Omental fat pad (tissue), 4 donors: ENCODE data around the gene BPIFB6. TPM values are rescaled to one million over a fixed set of nuclear protein-coding genes. Genes with fewer than 3 reads are reported as not detected.

ENCODE experiments used
- ATAC-seq: fragments of 150-250 bp; one replicate; pipeline ENCODE4 v1.9.1; 2016; ENCODE audit warnings: mild to moderate bottlenecking, moderate library complexity; ENCODE audit not compliant: low FRiP score
- DNase-seq: peaks from one replicate; pipeline ENCODE4 v3.0.0-alpha.2; 2019; ENCODE audit warnings: low spot score
- total RNA-seq, 4 donors: library from RNA; depleted of rRNA; stranded (reverse); fragments of >200 nt; gene quantifications; one replicate each; pipeline ENCODE4 v1.1.0, GENCODE V29; 2016
- TF ChIP-seq, protein P1 (sequence below), 3 donors: fragments of 450-650 bp; IDR thresholded peaks; one replicate each; pipeline ENCODE4 v1.5.1; 2016 to 2017; ENCODE audit warnings: antibody characterized with exemption in 3 of 3, mild to moderate bottlenecking in 3 of 3, moderate library complexity in 2 of 3

BPIFB6 gene
- total RNA-seq, 4 donors from 2014 or later: not detected

DNA sequence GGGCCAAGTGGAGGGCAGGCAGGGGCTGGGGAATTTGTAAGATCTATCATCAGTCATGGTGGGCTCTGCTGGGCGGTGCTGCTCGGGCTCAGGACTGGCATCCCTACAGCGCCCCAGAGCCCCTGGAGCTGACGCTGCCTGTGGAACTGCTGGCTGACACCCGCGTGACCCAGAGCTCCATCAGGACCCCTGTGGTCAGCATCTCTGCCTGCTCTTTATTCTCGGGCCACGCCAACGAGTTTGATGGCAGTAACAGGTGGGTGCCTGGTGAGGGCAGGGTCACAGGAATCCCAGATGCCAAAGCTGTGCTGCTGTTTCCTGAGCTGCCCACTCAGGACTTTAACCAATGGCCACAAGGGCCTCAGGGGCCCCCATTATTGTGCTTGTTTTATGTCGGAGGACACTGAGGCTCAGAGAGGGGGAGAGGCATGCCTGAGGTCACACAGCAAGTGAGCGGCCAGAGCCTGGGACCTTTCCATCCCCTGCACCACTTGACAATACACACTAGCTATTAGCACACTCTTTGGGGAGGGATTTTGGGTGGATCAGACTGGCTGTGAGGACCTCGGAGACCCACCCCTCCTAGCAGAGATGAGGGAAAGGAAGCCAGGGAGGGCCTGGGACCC lies 17.6 kb upstream of the BPIFB6 start:
- TF ChIP-seq, protein P1, sequence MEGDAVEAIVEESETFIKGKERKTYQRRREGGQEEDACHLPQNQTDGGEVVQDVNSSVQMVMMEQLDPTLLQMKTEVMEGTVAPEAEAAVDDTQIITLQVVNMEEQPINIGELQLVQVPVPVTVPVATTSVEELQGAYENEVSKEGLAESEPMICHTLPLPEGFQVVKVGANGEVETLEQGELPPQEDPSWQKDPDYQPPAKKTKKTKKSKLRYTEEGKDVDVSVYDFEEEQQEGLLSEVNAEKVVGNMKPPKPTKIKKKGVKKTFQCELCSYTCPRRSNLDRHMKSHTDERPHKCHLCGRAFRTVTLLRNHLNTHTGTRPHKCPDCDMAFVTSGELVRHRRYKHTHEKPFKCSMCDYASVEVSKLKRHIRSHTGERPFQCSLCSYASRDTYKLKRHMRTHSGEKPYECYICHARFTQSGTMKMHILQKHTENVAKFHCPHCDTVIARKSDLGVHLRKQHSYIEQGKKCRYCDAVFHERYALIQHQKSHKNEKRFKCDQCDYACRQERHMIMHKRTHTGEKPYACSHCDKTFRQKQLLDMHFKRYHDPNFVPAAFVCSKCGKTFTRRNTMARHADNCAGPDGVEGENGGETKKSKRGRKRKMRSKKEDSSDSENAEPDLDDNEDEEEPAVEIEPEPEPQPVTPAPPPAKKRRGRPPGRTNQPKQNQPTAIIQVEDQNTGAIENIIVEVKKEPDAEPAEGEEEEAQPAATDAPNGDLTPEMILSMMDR (IDR thresholded peaks at IDR 0.05): no peak
- no peak for DNase-seq
- no peak for ATAC-seq

DNA sequence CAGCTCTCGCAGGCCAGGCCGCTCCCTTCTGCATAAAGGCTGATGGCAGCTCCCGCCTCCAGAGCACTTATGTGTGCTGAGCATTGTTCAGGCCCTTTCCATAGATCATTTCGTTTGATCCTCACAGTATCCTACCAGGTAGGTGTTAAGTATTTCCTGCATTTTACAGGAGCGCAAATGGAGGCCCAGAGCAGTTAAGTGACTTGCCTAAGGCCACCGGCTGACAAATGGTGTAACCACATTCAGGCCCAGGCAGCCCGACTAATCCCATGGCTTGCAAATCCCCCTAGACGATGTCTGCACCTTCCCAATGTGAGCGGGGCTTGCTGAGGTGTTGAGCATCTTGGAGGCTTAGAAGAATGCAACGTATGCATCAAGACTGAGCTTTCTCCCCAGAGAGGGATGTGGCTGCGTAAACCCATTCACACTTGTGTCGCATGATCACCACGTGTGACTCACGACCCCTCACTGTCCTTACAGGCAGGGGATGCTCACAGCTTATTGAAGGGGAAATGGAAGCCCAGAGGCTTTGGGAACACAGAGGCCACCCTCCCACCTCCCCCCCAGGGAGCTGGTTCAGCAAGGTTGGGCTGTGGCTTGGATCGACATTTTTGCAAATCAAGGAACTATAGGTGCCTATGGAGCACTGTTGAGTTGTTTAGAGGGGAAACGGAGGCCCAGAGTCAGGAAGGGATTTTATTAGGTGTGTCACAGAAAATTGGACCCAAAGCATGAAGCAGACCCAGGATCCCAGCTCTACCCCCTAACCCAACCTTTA lies 16.9 kb upstream of the BPIFB6 start:
- no peak for ATAC-seq
- TF ChIP-seq, protein P1 (IDR thresholded peaks at IDR 0.05): no peak
- DNase-seq: no peak

DNA sequence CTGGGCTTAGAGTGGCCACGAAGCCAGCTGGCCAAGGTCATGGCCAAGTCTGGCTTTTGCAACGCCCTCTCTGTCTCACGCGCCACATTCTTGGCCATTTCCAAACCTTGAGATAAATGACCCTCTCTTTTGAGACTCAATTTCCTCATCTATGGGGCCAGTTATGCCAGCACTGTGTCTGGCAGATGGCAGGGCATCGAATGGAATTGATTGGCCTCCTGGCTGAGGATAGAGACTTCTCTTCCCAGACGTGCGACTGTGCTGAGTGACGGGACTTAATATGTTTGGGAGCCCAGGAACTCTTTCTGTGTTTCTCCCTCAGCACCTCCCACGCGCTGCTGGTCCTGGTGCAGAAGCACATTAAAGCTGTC lies 16.3 kb upstream of the BPIFB6 start:
- no peak for DNase-seq
- ATAC-seq: no peak
- TF ChIP-seq, protein P1 (IDR thresholded peaks at IDR 0.05): no peak

DNA sequence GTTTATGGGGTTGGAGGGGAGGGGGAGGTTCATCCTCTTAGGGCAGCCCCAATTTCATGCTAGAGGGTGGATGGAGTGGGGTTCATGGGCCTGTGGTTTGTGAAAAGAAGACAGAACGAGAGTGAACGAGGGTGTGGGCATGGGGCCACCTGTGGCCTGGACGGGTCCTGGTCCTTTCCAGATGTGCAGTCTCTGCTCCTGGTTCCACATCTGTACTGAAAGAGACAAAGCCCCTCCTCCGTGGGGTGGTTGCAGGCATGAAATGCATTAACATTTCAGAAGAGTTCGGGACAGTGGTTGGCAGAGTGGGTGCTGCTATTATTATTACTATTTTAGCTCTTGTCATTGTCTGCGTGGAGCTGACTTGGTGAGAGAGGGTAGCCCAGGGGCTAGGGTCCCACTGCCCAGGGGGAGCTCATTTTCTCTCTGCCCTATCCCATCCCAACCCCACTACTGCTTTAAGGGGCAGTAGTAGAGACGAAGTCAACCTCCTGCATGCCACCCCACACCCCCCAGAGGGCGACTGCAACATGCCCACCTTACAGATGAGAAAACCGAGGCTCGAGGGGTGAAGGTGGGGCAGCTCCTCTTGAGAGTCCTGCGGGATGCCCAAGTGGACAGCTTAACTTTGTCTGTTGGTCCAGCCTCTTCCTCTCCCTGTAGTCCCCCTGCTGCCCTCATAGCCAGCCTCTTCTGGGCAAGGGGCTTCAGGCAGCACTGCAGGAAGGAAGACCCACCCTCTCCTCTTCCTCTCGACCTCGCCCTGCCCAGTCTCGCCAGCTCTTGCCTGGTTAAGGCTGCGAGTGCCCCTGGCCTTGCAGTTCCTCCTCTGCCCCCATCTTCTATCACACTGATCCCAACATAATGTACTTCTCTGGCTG lies 15.5 kb upstream of the BPIFB6 start:
- TF ChIP-seq, protein P1 (IDR thresholded peaks at IDR 0.05): no peak
- DNase-seq (no peak), ATAC-seq (no peak)

DNA sequence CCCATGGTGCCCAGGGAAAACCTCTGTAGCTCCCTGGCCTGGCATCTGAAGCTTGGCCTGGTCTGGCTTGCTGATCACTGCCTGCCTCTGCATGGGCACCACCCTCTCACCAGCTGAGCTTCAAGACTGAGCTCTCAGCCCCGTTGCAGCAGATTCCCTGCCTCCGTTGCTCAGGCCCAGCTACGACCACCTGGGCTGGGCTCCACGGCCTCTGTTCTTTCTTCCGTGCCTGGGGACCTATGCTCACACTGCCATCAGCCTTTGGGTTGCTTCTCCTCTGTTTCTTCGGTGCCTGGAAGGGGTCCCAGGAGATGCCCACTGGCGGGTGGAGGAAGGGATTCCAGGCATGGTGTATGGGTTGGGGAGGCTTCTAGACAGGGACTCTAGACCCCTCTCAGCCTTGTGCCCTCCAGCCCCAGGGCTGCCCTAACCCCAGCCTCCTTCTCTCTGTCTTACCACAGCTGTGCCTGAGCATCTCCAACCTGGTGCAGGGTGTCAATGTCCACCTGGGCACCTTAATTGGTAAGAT lies 14.8 kb upstream of the BPIFB6 start:
- DNase-seq (no peak), ATAC-seq (no peak)
- TF ChIP-seq, protein P1 (IDR thresholded peaks at IDR 0.05): no peak

DNA sequence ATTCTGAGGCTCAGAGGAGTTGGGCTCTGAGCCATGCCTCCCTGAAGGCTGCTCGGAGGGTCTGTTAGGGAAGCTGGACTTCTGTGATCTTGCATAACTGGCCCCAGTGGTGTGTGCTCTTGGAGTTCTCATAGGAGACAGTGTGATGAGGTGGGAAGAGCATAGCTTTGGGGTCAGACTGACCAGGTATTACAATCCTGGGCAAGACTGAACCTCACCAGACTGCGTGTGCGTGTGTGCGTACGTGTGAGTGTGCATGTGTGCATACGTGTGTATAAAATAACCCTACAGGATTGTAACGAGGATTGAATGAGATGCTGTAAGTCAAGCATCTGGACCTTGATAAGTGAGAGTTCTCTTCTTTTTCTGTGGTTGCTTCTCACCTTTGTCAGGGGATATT lies 13.9 kb upstream of the BPIFB6 start:
- DNase-seq: no peak
- ATAC-seq: no peak
- TF ChIP-seq, protein P1 (IDR thresholded peaks at IDR 0.05): no peak
